ENCODE measurements around the gene NAIF1. TPM values are rescaled to one million over a fixed set of nuclear protein-coding genes. Genes with fewer than 3 reads are reported as not detected.

NAIF1 gene
- total and polyA plus RNA-seq, 2 donors from 2014 or later = 9.7 to 12.3 TPM

- Histone ChIP-seq H3K9ac (ENCODE audit: low read length in 3 of 3) (peak overlapping the region in 1 of 3 donors; percentile 15), H3K9me3 (ENCODE audit: control insufficient read depth in 2 of 3, insufficient read depth in 1 of 3, low read length in 3 of 3) (no peaks in the 10 kb centered on the region), H3K4me3 (ENCODE audit: low read length in 3 of 3) (no peak overlapping the region), H3K4me1 (ENCODE audit: control insufficient read depth in 2 of 3, insufficient read depth in 2 of 3, low read depth in 1 of 3, low read length in 3 of 3) (no peaks in the 10 kb centered on the region), H3K36me3 (ENCODE audit: control insufficient read depth in 2 of 3, insufficient read depth in 3 of 3, low read length in 3 of 3) (no peaks in the 10 kb centered on the region), H3K27me3 (ENCODE audit: control insufficient read depth, insufficient read depth, low read length) (no peaks in the 10 kb centered on the region), H3K27ac (ENCODE audit: low read depth in 2 of 2, low read length in 2 of 2) (no peak overlapping the region)
- DNase-seq = peak; percentile 48 to 91 (median 81)
- TF ChIP-seq, protein P1, sequence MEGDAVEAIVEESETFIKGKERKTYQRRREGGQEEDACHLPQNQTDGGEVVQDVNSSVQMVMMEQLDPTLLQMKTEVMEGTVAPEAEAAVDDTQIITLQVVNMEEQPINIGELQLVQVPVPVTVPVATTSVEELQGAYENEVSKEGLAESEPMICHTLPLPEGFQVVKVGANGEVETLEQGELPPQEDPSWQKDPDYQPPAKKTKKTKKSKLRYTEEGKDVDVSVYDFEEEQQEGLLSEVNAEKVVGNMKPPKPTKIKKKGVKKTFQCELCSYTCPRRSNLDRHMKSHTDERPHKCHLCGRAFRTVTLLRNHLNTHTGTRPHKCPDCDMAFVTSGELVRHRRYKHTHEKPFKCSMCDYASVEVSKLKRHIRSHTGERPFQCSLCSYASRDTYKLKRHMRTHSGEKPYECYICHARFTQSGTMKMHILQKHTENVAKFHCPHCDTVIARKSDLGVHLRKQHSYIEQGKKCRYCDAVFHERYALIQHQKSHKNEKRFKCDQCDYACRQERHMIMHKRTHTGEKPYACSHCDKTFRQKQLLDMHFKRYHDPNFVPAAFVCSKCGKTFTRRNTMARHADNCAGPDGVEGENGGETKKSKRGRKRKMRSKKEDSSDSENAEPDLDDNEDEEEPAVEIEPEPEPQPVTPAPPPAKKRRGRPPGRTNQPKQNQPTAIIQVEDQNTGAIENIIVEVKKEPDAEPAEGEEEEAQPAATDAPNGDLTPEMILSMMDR (IDR thresholded peaks at IDR 0.05; ENCODE audit: borderline replicate concordance, extremely low read depth, insufficient read depth) = peak; percentile 95
- no peak for FAIRE-seq
- intact Hi-C loops (cut with DNase I) = loop anchor here (2.0 kb wide), 1 partner anchor 92 kb away; no protein-coding TSS in a partner anchor
Observed at GRCh38 chr9:128034821-128035652, 32.1 kb downstream of the NAIF1 start.

- Histone ChIP-seq H3K9me3 (ENCODE audit: control insufficient read depth in 2 of 3, insufficient read depth in 1 of 3, low read length in 3 of 3) (no peaks in the 10 kb centered on the region), H3K4me1 (ENCODE audit: control insufficient read depth in 2 of 3, insufficient read depth in 2 of 3, low read depth in 1 of 3, low read length in 3 of 3) (no peaks in the 10 kb centered on the region), H3K4me3 (ENCODE audit: low read length in 3 of 3) (no peak overlapping the region), H3K27me3 (ENCODE audit: control insufficient read depth, insufficient read depth, low read length) (no peaks in the 10 kb centered on the region), H3K9ac (ENCODE audit: low read length in 3 of 3) (no peak overlapping the region), H3K36me3 (ENCODE audit: control insufficient read depth in 2 of 3, insufficient read depth in 3 of 3, low read length in 3 of 3) (no peaks in the 10 kb centered on the region), H3K27ac (ENCODE audit: low read depth in 2 of 2, low read length in 2 of 2) (no peak overlapping the region)
- TF ChIP-seq, protein P1 (IDR thresholded peaks at IDR 0.05; ENCODE audit: borderline replicate concordance, extremely low read depth, insufficient read depth) = no peak
- no peak for FAIRE-seq
- intact Hi-C loops (cut with DNase I) = loop anchor here (2.0 kb wide), 1 partner anchor 91 kb away; no protein-coding TSS in a partner anchor
- no peak for DNase-seq
Observed at GRCh38 chr9:128033609-128034008, 33.5 kb downstream of the NAIF1 start.

- no peaks in the 10 kb centered on the region for H3K27me3 ChIP-seq (ENCODE audit: control insufficient read depth, insufficient read depth, low read length)
- DNase-seq (no peak), FAIRE-seq (no peak)
- TF ChIP-seq, protein P1 (IDR thresholded peaks at IDR 0.05; ENCODE audit: borderline replicate concordance, extremely low read depth, insufficient read depth) = no peak
- no peaks in the 10 kb centered on the region for H3K9me3 ChIP-seq (ENCODE audit: control insufficient read depth in 2 of 3, insufficient read depth in 1 of 3, low read length in 3 of 3)
- intact Hi-C loops (cut with DNase I) = no loop called here
- H3K4me3 ChIP-seq (ENCODE audit: low read length in 3 of 3) = no peak overlapping the region
- H3K9ac ChIP-seq (ENCODE audit: low read length in 3 of 3) = no peak overlapping the region
- H3K27ac ChIP-seq (ENCODE audit: low read depth in 2 of 2, low read length in 2 of 2) = no peak overlapping the region
- H3K36me3 ChIP-seq (ENCODE audit: control insufficient read depth in 2 of 3, insufficient read depth in 3 of 3, low read length in 3 of 3) = no peaks in the 10 kb centered on the region
- no peaks in the 10 kb centered on the region for H3K4me1 ChIP-seq (ENCODE audit: control insufficient read depth in 2 of 3, insufficient read depth in 2 of 3, low read depth in 1 of 3, low read length in 3 of 3)
Observed at GRCh38 chr9:128027705-128028104, 39.4 kb downstream of the NAIF1 start.

Data from kidney (tissue), 14 donors.